ENCODE data around the gene PRRG2.

The PRRG2 gene

DNA sequence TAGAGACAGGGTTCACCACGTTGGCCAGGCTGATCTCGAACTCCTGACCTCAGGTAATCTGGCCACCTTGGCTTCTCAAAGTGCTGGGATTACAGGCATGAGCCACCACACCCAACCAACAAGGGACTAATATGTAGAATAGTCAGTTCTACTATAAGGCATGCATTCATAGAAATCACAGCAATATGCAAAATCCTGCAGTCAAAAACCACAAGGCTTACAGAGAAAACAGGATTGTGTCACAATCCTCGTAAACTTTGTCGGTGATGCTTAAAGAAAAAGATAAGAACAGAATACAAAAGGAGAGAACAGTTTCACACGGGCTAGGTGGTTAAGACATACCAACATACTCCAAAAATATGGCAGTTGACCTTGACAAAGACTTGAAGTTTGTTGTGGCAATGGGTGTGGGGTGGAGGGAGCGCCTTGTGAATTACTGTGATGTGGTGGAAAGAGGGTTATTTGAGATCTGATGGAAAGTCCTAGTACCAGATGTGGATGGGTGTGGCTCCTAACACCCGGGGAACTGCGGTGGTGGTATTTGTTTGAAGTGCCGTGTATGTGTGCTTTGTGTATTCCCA lies 13.2 kb upstream of the PRRG2 start:
- Mint-ChIP-seq H3K27ac (peak overlapping the region; percentile 91), H3K4me1 (peaks cover 25% of the 10 kb centered on the region), H3K27me3 (no peaks in the 10 kb centered on the region), H3K4me3 (peak overlapping the region; percentile 43), H3K36me3 (no peaks in the 10 kb centered on the region), H3K9me3 (no peaks in the 10 kb centered on the region)
- peak in 1 of 2 donors; percentile 19 for DNase-seq (ENCODE audit: low spot score in 2 of 2)
- ATAC-seq (ENCODE audit: low read depth) = peak; percentile 80

- ATAC-seq (ENCODE audit: low read depth) (peak; percentile 71), DNase-seq (ENCODE audit: low spot score in 2 of 2) (peak; percentile 52 to 75)
- peaks cover 19% of the 10 kb centered on the region for H3K4me1 Mint-ChIP-seq
- H3K36me3 Mint-ChIP-seq = peaks cover 2% of the 10 kb centered on the region
- peak overlapping the region; percentile 73 for H3K27ac Mint-ChIP-seq
- H3K4me3 Mint-ChIP-seq = peak overlapping the region; percentile 8
- no peaks in the 10 kb centered on the region for H3K27me3 Mint-ChIP-seq
- no peaks in the 10 kb centered on the region for H3K9me3 Mint-ChIP-seq
Measured at GRCh38 chr19:49570138-49570856, 10.8 kb upstream of the PRRG2 start.

DNA sequence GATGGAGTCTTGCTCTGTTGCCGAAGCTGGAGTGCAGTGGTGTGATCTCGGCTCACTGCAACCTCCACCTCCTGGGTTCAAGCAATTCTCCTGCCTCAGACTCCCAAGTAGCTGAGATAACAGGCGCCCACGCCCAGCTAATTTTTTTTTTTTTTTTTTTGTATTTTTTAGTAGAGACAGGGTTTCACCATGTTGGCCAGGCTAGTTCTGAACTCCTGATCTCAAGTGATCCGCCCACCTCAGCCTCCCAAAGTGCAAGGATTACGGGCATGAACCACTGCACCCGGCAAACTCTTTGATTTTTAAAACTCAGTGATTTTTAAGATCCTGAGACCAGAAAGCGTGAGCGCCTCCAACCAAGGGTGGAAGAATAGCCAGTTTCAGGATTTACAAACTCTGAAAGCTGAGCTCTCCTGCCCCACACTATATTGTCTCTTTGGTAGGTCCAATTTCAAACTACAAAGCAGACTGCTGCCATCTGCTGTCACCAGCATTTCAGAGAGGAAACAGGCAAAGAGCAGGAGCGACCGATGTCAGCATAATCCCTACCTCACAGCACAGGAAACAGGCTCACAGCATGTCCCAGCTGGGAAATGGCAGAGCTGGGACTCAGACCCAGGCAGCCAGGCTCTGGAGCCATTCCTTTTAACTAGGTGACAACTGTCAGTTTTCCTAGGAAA lies 10.0 kb upstream of the PRRG2 start:
- peak overlapping the region; percentile 35 for H3K27ac Mint-ChIP-seq
- no peaks in the 10 kb centered on the region for H3K27me3 Mint-ChIP-seq
- peaks cover 18% of the 10 kb centered on the region for H3K4me1 Mint-ChIP-seq
- ATAC-seq (ENCODE audit: low read depth) (no peak), DNase-seq (ENCODE audit: low spot score in 2 of 2) (no peak)
- no peaks in the 10 kb centered on the region for H3K9me3 Mint-ChIP-seq
- H3K36me3 Mint-ChIP-seq = peaks cover 2% of the 10 kb centered on the region
- no peak overlapping the region for H3K4me3 Mint-ChIP-seq

DNA sequence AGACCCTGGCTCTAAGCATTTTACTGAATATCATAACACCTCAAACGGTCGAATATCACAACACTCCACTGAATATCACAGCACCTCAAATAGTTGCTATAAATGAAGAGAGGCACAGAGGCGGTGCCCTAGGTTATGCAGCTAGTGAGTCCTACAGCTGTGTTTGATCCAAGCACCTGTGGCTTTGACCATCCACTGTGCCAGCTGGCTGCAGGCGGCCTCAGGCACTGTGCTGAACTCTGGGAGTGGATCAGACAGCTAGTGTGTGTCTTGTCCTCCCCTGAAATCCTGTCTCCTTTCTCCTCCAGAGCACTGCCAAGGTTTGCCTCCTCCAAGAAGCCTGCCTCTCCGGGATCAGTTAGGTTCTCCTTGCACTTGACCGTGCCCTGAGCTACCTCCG lies 8.1 kb upstream of the PRRG2 start:
- Mint-ChIP-seq H3K36me3 (peaks cover 2% of the 10 kb centered on the region), H3K27me3 (no peaks in the 10 kb centered on the region), H3K9me3 (no peaks in the 10 kb centered on the region), H3K4me3 (no peak overlapping the region), H3K27ac (no peak overlapping the region), H3K4me1 (peaks cover 13% of the 10 kb centered on the region)
- ATAC-seq (ENCODE audit: low read depth) (no peak), DNase-seq (ENCODE audit: low spot score in 2 of 2) (no peak)

- no peak overlapping the region for H3K27ac Mint-ChIP-seq
- H3K27me3 Mint-ChIP-seq = no peaks in the 10 kb centered on the region
- H3K36me3 Mint-ChIP-seq = peaks cover 2% of the 10 kb centered on the region
- H3K4me3 Mint-ChIP-seq = no peak overlapping the region
- DNase-seq (ENCODE audit: low spot score in 2 of 2) (no peak), ATAC-seq (ENCODE audit: low read depth) (no peak)
- H3K9me3 Mint-ChIP-seq = no peaks in the 10 kb centered on the region
- H3K4me1 Mint-ChIP-seq = peaks cover 9% of the 10 kb centered on the region
Measured at GRCh38 chr19:49573425-49573824, 7.7 kb upstream of the PRRG2 start.

GRCh38 chr19:49574206-49574755 lies 6.8 kb upstream of the PRRG2 start:
- peaks cover 12% of the 10 kb centered on the region for H3K4me1 Mint-ChIP-seq
- DNase-seq (ENCODE audit: low spot score in 2 of 2) (no peak), ATAC-seq (ENCODE audit: low read depth) (no peak)
- H3K9me3 Mint-ChIP-seq = no peaks in the 10 kb centered on the region
- H3K27ac Mint-ChIP-seq = no peak overlapping the region
- H3K36me3 Mint-ChIP-seq = peaks cover 2% of the 10 kb centered on the region
- no peak overlapping the region for H3K4me3 Mint-ChIP-seq
- no peaks in the 10 kb centered on the region for H3K27me3 Mint-ChIP-seq

DNA sequence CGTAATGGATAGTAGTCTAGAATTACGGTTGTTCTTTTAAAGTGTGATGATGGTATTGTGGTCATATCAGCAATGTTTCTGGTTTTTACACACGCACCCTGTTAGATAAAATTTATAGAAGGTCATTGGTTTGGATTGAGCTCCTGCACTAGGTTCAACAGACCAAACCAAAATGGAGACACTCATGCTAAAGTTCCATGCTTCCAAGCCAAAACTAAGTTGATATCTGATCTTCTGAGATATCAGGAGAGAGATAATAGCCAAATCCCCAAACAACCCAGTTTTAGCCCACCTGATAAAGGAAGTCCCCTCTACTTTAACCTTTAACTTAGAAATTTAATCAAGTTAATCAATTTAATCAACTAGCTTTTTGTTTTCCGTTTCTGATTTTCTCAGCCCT lies 1.9 kb upstream of the PRRG2 start:
- Mint-ChIP-seq H3K27me3 (no peaks in the 10 kb centered on the region), H3K4me3 (peak overlapping the region; percentile 56), H3K9me3 (no peaks in the 10 kb centered on the region), H3K4me1 (peaks cover 16% of the 10 kb centered on the region), H3K27ac (no peak overlapping the region), H3K36me3 (peaks cover 2% of the 10 kb centered on the region)
- ATAC-seq (ENCODE audit: low read depth) (no peak), DNase-seq (ENCODE audit: low spot score in 2 of 2) (no peak)

DNA sequence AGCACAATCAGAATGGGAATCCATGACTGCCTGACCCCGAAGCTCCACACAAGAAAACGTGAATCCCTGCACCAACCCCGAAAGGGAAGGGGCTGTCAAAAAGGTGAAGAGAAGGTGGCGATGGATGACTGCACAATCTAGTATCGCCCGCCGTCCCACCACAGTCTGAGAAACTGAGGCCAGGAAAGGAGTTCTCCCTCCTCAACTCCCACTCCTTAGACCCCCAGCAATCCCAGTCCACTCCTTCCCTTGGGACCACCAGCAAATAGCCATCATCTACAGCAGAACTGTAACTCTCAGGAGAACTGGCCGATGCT lies 1.2 kb upstream of the PRRG2 start:
- no peaks in the 10 kb centered on the region for H3K9me3 Mint-ChIP-seq

GRCh38 chr19:49580264-49581006 lies 681 bp upstream of the PRRG2 start, which contains the start of gene NOSIP:
Gene NOSIP (minus strand): TSS chr19:49580556. CDS start chr19:49560691, 19,865 bp downstream.
- Mint-ChIP-seq H3K27ac (peak within 1 kb of the TSS; percentile 87), H3K9me3 (no peaks in the 10 kb centered on the region), H3K36me3 (no peaks in the 10 kb centered on the region), H3K4me1 (peaks cover 16% of the 10 kb centered on the region), H3K27me3 (no peaks in the 10 kb centered on the region), H3K4me3 (peak within 1 kb of the TSS; percentile 90)
- DNase-seq (ENCODE audit: low spot score in 2 of 2) = peak; percentile 91 to 93
- peak; percentile 100 for ATAC-seq (ENCODE audit: low read depth)

More for the DNA sequence above, 1.2 kb upstream of the PRRG2 start:
- peak overlapping the region; percentile 90 for H3K4me3 Mint-ChIP-seq
- H3K36me3 Mint-ChIP-seq = no peaks in the 10 kb centered on the region
- no peak for ATAC-seq (ENCODE audit: low read depth)
- H3K27me3 Mint-ChIP-seq = no peaks in the 10 kb centered on the region
- DNase-seq (ENCODE audit: low spot score in 2 of 2) = no peak
- H3K27ac Mint-ChIP-seq = peak overlapping the region; percentile 87
- peaks cover 16% of the 10 kb centered on the region for H3K4me1 Mint-ChIP-seq

GRCh38 chr19:49583239-49583638 lies 2.1 kb downstream of the PRRG2 start:
- DNase-seq (ENCODE audit: low spot score in 2 of 2) (no peak), ATAC-seq (ENCODE audit: low read depth) (no peak)
- Mint-ChIP-seq H3K36me3 (no peaks in the 10 kb centered on the region), H3K9me3 (no peaks in the 10 kb centered on the region), H3K4me3 (no peak overlapping the region), H3K27ac (no peak overlapping the region), H3K4me1 (peaks cover 16% of the 10 kb centered on the region), H3K27me3 (no peaks in the 10 kb centered on the region)

DNA sequence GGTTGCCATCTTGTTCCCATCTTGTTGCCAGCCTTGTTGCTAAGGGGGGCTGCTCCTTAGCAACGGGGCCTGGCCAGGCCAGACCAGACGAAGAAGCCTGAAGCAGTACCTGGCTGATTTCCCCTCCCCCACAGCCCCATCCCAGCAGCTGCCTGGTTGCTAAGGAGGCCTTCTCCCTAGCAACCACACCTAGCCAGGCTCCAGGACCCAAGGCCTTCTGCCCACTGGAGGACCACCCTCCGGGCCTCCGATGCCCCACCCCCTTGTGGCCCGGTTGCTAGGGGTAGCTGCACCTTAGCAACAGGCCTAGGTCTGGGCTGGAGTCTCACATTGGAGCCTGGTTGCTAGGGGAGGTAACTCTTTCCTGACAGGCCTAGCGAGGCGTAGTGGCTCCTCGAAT lies 3.9 kb downstream of the PRRG2 start:
- no peak overlapping the region for H3K4me3 Mint-ChIP-seq
- ATAC-seq (ENCODE audit: low read depth) = no peak
- peaks cover 12% of the 10 kb centered on the region for H3K4me1 Mint-ChIP-seq
- no peak for DNase-seq (ENCODE audit: low spot score in 2 of 2)
- H3K9me3 Mint-ChIP-seq = no peaks in the 10 kb centered on the region
- H3K27ac Mint-ChIP-seq = no peak overlapping the region
- H3K27me3 Mint-ChIP-seq = no peaks in the 10 kb centered on the region
- H3K36me3 Mint-ChIP-seq = no peaks in the 10 kb centered on the region

DNA sequence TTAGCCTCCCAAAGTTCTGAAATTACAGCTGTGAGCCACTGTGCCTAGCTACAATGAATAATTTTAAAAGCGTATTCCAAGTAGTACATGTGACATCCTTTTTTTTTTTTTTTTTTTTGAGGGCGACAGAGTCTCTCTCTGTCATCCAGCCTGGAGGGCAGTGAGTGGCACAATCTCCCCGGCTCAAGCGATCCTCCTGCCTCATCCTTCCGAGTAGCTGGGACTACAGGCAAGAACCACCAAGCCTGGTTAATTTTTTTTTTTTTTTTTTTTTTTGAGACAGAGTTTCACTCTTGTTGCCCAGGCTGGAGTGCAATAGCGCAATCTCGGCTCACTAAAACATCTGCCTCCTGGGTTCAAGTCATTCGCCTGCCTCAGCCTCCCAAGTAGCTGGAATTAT lies 6.1 kb downstream of the PRRG2 start:
- Mint-ChIP-seq H3K4me3 (no peak overlapping the region), H3K27me3 (no peaks in the 10 kb centered on the region), H3K4me1 (peaks cover 6% of the 10 kb centered on the region), H3K36me3 (no peaks in the 10 kb centered on the region), H3K27ac (no peak overlapping the region), H3K9me3 (no peaks in the 10 kb centered on the region)
- DNase-seq (ENCODE audit: low spot score in 2 of 2) (no peak), ATAC-seq (ENCODE audit: low read depth) (no peak)

DNA sequence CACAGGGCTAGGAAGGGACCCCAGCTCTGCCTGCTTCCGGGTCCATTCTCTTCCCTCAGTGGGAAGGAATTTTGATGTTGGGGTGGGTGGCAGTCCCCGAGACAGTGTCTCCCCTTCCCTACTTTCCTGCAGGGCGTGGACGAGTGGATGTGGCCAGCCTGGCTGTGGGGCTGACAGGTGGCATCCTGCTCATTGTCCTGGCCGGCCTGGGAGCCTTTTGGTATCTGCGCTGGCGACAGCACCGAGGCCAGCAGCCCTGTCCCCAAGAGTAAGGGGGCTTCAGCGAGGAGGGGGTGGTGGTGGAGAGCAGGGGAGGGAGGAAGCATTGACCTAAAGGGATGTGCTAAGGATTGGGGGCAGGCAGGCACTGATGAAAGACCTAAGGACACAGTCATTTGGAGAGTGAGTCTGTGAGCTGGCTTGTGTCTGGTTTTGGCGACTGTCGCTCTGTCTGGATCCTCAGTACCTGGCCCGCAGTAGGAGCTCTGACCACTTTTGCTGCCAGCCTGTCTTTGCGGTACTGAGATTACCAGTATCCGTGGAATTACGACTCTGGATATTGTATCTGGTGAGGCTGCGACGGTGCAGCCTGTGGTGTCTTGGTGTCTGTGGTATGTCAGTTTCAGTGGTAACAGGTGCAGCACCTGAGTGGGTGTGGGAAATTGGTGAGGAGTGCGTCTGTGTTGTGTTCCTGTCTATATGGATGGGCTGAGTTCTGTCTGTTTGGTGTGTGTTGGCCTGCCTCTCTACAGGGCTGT lies 7.4 kb downstream of the PRRG2 start:
- Mint-ChIP-seq H3K4me3 (no peak overlapping the region), H3K4me1 (peaks cover 14% of the 10 kb centered on the region), H3K9me3 (no peaks in the 10 kb centered on the region), H3K27ac (no peak overlapping the region), H3K36me3 (peaks cover 2% of the 10 kb centered on the region), H3K27me3 (no peaks in the 10 kb centered on the region)
- no peak for DNase-seq (ENCODE audit: low spot score in 2 of 2)
- ATAC-seq (ENCODE audit: low read depth) = no peak

All from memory B cell (primary cell).